ENCODE data around the gene PAX5.
A peak's percentile ranks its signal among the peaks of the same experiment; 100 is the strongest.

The PAX5 gene

DNA sequence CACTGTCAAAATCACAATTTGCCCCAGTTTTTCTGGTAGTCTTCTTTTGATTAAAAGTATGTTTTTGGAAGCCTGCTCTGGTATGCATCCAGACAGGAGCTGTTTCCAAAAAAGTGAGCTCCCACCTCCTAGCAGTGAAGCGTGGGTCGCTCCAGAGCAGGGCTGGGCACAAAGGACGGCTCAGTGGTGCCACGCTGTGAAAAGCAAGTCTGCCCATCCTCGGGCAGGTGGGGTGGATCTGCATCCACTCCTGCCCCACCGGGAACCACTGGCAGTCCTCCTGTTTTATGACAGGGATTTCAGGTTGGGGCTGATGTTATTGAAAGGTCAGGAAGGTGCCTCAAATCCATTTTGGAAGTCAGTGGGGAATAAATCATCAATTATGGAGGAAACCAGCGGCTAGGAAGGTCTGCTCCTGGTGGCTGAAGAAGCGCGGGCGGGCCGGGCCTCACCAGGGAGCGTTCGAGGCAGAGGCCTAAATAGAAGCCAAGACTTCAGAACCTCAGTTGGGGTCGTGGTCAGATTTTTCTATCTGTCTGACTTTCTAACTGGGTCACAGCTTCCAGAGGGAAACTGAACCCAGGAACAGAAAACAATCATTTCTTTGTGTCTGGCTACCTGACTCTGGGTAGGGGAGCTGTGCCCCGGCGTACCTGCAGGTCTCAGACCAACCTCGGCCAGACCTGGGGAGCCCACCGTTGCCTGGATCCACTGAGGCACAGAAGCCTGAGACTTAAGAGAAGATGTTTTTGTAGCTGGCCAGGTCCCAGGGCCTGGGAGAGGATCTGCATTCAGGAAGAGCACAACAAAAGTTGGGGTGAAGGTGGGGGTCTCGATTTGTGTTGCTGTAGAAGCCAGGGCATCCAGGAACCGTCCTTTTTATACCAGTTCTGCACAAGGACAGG, 168.1 kb downstream of the PAX5 start:
- no peak for DNase-seq
- TF ChIP-seq, protein P1, sequence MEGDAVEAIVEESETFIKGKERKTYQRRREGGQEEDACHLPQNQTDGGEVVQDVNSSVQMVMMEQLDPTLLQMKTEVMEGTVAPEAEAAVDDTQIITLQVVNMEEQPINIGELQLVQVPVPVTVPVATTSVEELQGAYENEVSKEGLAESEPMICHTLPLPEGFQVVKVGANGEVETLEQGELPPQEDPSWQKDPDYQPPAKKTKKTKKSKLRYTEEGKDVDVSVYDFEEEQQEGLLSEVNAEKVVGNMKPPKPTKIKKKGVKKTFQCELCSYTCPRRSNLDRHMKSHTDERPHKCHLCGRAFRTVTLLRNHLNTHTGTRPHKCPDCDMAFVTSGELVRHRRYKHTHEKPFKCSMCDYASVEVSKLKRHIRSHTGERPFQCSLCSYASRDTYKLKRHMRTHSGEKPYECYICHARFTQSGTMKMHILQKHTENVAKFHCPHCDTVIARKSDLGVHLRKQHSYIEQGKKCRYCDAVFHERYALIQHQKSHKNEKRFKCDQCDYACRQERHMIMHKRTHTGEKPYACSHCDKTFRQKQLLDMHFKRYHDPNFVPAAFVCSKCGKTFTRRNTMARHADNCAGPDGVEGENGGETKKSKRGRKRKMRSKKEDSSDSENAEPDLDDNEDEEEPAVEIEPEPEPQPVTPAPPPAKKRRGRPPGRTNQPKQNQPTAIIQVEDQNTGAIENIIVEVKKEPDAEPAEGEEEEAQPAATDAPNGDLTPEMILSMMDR (IDR thresholded peaks at IDR 0.05; ENCODE audit: low read depth, low read length), result no peak
- Histone ChIP-seq H3K36me3 (peaks cover 3% of the 10 kb centered on the region), H3K27me3 (ENCODE audit: insufficient read depth, low read depth, severe bottlenecking) (no peaks in the 10 kb centered on the region), H3K4me3 (ENCODE audit: low read depth, low read length) (no peak overlapping the region), H3K27ac (no peak overlapping the region), H3K9me3 (ENCODE audit: severe bottlenecking) (no peaks in the 10 kb centered on the region)

DNA sequence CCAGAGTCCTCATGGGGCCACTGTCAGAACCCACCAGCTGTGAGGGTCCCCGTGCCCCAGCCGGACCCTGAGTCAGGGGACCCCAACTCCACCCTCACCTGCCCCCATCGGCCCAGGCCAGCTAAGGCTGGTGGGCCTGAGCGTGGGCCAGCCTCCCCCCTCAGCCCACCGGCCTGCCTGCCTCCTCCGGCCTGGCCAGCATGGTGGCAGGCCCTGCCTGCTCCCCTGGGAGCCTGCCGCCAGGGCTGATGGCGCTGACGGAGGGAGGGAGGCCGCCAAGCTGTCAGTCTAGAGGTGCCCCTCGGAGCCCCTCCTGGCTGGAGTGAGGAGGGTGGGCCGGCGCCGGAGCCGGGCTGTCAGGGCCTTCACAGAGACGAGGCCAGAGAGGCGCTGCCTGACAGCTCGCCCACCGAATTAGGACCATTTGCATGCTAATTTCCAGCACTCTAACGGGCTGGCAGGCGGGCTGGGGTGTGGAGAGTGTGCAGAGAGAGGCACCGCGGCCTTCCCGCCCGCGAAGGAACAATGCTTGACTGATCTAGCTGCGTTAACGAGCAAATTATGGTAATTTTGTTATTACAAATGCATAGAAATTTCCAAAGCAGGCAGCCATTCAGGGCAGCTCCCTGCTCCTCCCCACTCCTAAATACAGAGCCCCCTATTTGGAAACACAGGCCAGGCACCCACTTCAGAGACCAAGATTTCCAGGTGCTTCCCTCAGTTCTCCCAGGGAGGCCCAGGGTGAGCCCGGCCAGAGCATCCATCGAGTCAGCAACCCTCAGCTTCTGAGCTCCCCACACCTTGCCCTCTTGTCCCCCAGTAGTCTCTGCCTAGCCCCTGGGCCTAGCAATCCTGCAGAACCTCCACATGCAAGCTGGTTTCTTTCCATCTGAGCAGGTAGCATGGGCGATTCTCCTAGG, 169.3 kb downstream of the PAX5 start:
- H3K36me3 ChIP-seq, result peaks cover 3% of the 10 kb centered on the region
- TF ChIP-seq, protein P1 (IDR thresholded peaks at IDR 0.05; ENCODE audit: low read depth, low read length), result no peak
- no peak for DNase-seq

DNA sequence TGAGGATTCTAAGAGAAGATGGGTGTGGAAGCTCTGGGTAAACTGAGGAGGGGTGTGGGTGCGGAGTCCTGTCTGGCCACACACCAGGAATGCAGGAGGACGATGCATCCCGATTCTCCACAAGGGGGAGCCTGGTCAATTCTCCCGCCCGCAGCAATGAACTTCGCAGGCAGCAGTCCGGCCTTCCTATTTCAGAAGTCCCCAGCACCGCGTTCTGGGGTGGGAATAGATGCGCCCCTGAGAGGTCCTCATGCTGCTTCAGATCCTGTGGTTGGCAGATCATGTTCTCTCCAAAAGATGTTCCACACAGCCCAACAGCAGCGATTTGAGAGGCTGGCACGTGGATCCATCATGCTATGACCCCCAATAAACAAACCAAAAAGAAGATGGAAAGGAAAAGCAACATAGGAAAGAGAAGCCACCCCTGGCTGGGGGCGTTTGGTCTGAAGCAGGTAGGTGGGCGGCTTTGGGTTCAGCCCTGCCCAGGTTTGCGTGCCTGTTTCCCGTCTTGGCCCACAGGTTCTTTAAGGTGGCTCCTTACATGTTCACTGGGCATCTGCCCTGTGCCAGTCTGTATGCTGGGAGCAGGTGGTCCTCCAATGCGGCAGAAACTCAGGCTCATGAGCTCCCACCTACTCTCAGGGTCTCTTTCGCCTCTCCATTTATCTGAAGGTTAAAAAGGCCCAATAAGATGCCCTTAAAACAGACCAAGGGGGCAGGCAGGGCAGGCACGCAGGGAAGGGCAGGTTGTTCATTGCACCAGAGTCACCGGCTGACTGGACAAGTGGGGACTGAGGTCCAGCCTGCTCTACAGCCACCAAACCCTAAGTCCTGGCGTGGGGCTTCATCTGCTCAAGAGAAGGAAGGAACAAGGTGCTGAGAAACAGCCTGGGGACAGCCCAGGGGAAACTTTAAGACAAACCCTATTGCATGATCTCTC, 171.6 kb downstream of the PAX5 start:
- peak; percentile 44 for DNase-seq
- Histone ChIP-seq H3K9me3 (ENCODE audit: severe bottlenecking) (no peaks in the 10 kb centered on the region), H3K4me3 (ENCODE audit: low read depth, low read length) (no peak overlapping the region), H3K36me3 (peaks cover 3% of the 10 kb centered on the region), H3K27me3 (ENCODE audit: insufficient read depth, low read depth, severe bottlenecking) (no peaks in the 10 kb centered on the region), H3K27ac (no peak overlapping the region)
- TF ChIP-seq, protein P1 (IDR thresholded peaks at IDR 0.05; ENCODE audit: low read depth, low read length), result peak; percentile 85

More for the DNA sequence above, 169.3 kb downstream of the PAX5 start:
- no peak overlapping the region for H3K27ac ChIP-seq
- H3K27me3 ChIP-seq (ENCODE audit: insufficient read depth, low read depth, severe bottlenecking), result no peaks in the 10 kb centered on the region
- no peaks in the 10 kb centered on the region for H3K9me3 ChIP-seq (ENCODE audit: severe bottlenecking)
- H3K4me3 ChIP-seq (ENCODE audit: low read depth, low read length), result no peak overlapping the region

GRCh38 chr9:36861528-36862205, 172.4 kb downstream of the PAX5 start:
- no peak for DNase-seq
- H3K9me3 ChIP-seq (ENCODE audit: severe bottlenecking), result no peaks in the 10 kb centered on the region
- H3K27ac ChIP-seq, result no peak overlapping the region
- no peak overlapping the region for H3K4me3 ChIP-seq (ENCODE audit: low read depth, low read length)
- TF ChIP-seq, protein P1 (IDR thresholded peaks at IDR 0.05; ENCODE audit: low read depth, low read length), result no peak
- no peaks in the 10 kb centered on the region for H3K27me3 ChIP-seq (ENCODE audit: insufficient read depth, low read depth, severe bottlenecking)
- peaks cover 2% of the 10 kb centered on the region for H3K36me3 ChIP-seq
